GM11168 (cell line): ENCODE data around the gene BEST2.

Source experiments
- in situ Hi-C: fragments of 300-500 bp; cut with MboI; formaldehyde crosslinking; loops from one replicate; pipeline ENCODE4 v1.12.0; 2022; ENCODE audit warnings: low sequenced_read_pairs; ENCODE audit not compliant: unreplicated experiment

The BEST2 gene

GRCh38 chr19:12766051-12766521 is 14.5 kb downstream of the BEST2 start:
- in situ Hi-C loops, result loop anchor here (5.0 kb wide), 1 partner anchor 36 kb away; the partner anchor contains the start of genes PRDX2 and THSD8

GRCh38 chr19:12767150-12767549 is 15.6 kb downstream of the BEST2 start:
- in situ Hi-C loops, result loop anchor here (5.0 kb wide), 1 partner anchor 35 kb away; the partner anchor contains the start of genes PRDX2 and THSD8

- in situ Hi-C loops, result loop anchor here (5.0 kb wide), 1 partner anchor 35 kb away; the partner anchor contains the start of genes PRDX2 and THSD8
Measured at GRCh38 chr19:12767666-12768065, 16.1 kb downstream of the BEST2 start.

- in situ Hi-C loops, result loop anchor here (5.0 kb wide), 1 partner anchor 33 kb away; the partner anchor contains the start of genes PRDX2 and THSD8
Measured at GRCh38 chr19:12769689-12770088, 18.1 kb downstream of the BEST2 start.

GRCh38 chr19:12770922-12771321 is 19.3 kb downstream of the BEST2 start:
- in situ Hi-C loops, result no loop called here

GRCh38 chr19:12772323-12772722 is 20.7 kb downstream of the BEST2 start:
- in situ Hi-C loops, result no loop called here

- in situ Hi-C loops, result no loop called here
Measured at GRCh38 chr19:12773571-12773970, 22.0 kb downstream of the BEST2 start.

GRCh38 chr19:12774588-12775555 is 23.3 kb downstream of the BEST2 start, which contains the start of gene HOOK2:
TSS of gene HOOK2 (minus strand) at chr19:12775552. CDS start at chr19:12775449, 103 bp downstream.
- in situ Hi-C loops, result no loop called here

GRCh38 chr19:12777217-12778016 is 25.8 kb downstream of the BEST2 start:
- in situ Hi-C loops, result no loop called here

- in situ Hi-C loops, result no loop called here
Measured at GRCh38 chr19:12778017-12778904, 26.7 kb downstream of the BEST2 start.

GRCh38 chr19:12778905-12779161 is 27.2 kb downstream of the BEST2 start:
- in situ Hi-C loops, result no loop called here

GRCh38 chr19:12779162-12779993 is 27.8 kb downstream of the BEST2 start:
- in situ Hi-C loops, result no loop called here

GRCh38 chr19:12782174-12782423 is 30.5 kb downstream of the BEST2 start:
- in situ Hi-C loops, result no loop called here

- in situ Hi-C loops, result no loop called here
Measured at GRCh38 chr19:12782424-12783290, 31.1 kb downstream of the BEST2 start.

- in situ Hi-C loops, result no loop called here
Measured at GRCh38 chr19:12783291-12783848, 31.8 kb downstream of the BEST2 start.

- in situ Hi-C loops, result no loop called here
Measured at GRCh38 chr19:12783849-12784393, 32.3 kb downstream of the BEST2 start.

- in situ Hi-C loops, result no loop called here
Measured at GRCh38 chr19:12784394-12784870, 32.8 kb downstream of the BEST2 start.
